Right ventricle myocardium superior (tissue), 1 donor: ENCODE results near the gene ITCH. TPM values are rescaled to one million over a fixed set of nuclear protein-coding genes. Genes with fewer than 3 reads are reported as not detected.
A peak's percentile ranks its signal among the peaks of the same experiment; 100 is the strongest.
"Not testable (repeated sequence)": the region's sequence is repeated elsewhere in the genome, so short reads cannot be mapped to it uniquely, and the experiment has no call there.

Experiments
- ATAC-seq: fragments of 200-7000 bp; cut with Tn5 transposase; one replicate; pipeline ENCODE4 v1.9.1; 2020; ENCODE audit warnings: mild to moderate bottlenecking; ENCODE audit not compliant: poor library complexity
- DNase-seq: peaks from one replicate; pipeline ENCODE4 v3.0.0-alpha.2; 2020
- intact Hi-C: fragments of 100-400 bp; cut with DNase I; formaldehyde crosslinking; loops from one replicate; pipeline ENCODE4 v1.11.2; 2022
- total RNA-seq: library from RNA; stranded (reverse); fragmentation: NEBNext Ultra II Directional; extraction: Animal tissue kit (Norgen Biotek cat#: 25700); gene quantifications from one replicate; pipeline ENCODE4 v1.2.1, GENCODE V29; 2021
- donor health status: DM: no; HTN: yes; CAD: no; lungs with severe emphysema.

Gene ITCH
- total RNA-seq, 1 donor from 2014 or later, result 39.9 TPM

DNA sequence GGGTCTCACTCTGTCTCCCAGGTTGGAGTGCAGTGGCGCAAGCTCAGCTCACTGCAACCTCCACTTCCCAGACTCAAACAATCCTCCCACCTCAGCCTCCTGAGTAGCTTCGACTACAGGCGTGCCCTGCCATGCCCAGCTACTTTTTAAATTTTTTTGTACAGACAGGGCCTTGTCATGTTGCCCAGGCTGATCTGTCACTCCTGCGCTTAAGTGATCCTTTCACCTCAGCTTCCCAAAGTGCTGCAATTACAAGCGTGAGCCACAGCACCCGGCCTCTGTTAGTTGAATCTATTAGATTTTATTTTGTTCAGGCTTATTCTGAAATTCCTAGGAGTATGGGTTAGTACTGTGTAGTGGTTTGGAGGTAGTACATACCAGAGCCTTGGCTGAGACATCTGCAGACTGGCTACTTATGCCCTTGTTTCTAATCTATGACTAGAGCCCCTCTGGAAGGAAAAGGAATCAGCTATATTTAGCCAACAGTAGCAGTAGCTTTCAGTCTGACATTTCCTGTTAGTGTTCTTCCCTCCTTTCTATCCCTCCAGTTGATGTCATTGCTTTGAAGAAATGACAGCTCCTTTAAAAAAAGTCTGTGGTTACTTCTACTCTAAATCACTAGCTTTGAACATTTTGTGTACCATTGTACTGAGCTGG lies 74.4 kb downstream of the ITCH start:
- intact Hi-C loops, result no loop called here
- no peak for DNase-seq

DNA sequence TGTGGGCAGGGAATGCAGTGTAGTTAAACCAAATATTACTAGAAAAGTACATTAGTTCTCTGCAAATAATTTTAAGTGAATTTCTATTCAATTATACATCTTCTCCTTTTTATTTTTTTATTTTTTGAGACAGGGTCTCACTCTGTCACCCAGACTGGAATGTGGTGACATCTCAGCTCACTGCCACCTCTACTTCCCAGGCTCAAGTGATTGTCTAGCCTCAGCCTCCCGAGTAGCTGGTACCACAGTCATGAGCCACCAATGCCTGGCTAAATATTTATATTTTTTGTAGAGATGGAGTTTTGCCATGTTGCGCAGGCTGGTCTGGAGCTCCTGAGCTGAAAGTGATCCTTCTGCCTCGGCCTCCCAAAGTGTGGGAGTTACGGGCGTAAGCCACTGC lies 76.1 kb downstream of the ITCH start:
- ATAC-seq (no peak), DNase-seq (no peak)
- intact Hi-C loops, result no loop called here

More for the DNA sequence above, 74.4 kb downstream of the ITCH start:
- peak; percentile 80 for ATAC-seq

DNA sequence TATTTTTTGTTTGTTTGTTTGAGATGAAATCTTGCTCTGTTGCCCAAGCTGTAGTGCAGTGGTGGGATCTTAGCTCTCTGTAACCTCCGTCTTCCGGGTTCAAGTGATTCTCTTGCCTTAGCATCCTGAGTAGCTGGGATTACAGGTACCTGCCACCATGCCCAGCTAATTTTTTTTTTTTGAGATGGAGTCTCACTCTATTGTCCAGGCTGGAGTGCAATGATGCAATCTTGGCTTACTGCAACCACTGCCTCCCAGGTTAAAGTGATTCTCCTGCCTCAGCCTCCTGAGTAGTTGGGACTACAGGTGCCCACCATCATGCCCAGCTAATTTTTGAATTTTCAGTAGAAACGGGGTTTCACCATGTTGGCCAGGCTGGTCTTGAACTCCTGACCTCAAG lies 78.3 kb downstream of the ITCH start:
- DNase-seq, ATAC-seq, intact Hi-C loops: not testable (repeated sequence)

DNA sequence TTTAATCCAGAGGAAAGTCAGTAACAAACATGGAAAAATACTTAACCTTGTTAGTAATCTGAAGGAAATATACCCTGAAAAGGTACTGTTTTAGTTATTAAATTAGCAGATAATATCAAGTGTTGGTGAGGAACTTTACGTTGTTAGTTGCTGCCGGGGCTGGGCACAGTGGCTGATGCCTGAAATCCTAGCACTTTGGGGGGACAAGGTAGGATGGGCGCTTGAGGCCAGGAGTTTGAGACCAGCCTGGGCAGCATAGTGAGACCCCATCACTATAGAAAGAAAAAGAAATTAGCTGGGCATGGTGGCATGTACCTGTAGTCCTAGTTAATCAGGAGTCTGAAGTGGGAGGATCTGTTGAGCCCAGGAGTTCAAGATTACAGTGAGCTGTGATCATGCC lies 80.5 kb downstream of the ITCH start:
- intact Hi-C loops, result no loop called here
- DNase-seq (no peak), ATAC-seq (no peak)

DNA sequence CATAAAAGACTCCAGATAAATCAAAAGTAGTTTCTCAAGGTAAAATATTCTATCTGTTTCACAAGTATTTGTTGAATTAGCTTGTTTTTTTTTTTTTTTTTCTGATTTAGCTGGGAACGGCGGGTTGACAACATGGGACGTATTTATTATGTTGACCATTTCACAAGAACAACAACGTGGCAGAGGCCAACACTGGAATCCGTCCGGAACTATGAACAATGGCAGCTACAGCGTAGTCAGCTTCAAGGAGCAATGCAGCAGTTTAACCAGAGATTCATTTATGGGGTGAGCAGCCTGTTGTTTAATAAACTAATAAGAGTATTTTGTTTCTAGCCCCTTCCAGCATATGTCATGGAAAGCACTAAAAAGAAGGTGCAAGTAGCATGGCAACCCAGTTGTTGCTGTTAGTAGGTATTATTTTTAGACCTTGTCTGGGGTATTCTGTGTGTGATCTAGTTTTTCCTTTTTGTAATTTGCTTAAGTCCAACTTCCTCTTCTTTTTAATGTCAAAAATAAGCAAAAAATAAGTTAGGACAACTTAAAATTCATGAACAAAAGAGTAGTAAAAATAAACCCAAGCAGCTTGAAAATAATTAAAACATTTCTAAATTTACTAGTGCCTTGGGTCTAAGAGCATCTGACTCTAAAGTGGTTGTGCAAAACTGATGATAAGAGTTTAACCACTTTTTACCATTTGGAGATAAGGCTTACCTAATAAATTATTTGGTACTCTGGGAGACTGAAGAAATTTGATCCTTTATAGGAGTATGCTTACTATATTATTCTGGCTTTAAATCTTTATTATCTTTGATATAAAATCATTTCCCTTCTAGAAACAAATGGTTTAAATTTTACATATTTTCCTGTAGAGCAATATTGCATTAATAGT lies 82.3 kb downstream of the ITCH start:
- intact Hi-C loops, result no loop called here
- ATAC-seq, result no peak

DNA sequence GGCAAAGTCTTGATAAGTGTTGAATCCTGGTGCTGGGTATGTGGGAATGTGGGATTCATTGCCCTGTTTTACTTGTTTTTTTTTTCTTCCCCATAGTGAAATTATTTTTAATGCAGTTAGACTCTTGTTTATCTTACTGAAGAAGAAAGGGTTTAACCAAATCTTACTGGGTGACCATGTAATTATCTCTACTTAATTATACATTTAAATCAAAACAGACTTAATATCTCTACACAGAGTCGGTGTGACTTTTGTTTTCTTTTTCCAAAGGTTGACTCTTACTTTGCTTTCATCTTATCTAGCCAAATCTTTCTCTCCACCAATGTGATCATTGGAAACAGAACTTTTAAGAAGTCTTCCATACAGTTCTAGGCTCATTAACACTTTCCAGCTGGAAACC lies 85.4 kb downstream of the ITCH start:
- ATAC-seq (no peak), DNase-seq (no peak)
- intact Hi-C loops, result no loop called here

More for the DNA sequence above, 82.3 kb downstream of the ITCH start:
- no peak for DNase-seq

DNA sequence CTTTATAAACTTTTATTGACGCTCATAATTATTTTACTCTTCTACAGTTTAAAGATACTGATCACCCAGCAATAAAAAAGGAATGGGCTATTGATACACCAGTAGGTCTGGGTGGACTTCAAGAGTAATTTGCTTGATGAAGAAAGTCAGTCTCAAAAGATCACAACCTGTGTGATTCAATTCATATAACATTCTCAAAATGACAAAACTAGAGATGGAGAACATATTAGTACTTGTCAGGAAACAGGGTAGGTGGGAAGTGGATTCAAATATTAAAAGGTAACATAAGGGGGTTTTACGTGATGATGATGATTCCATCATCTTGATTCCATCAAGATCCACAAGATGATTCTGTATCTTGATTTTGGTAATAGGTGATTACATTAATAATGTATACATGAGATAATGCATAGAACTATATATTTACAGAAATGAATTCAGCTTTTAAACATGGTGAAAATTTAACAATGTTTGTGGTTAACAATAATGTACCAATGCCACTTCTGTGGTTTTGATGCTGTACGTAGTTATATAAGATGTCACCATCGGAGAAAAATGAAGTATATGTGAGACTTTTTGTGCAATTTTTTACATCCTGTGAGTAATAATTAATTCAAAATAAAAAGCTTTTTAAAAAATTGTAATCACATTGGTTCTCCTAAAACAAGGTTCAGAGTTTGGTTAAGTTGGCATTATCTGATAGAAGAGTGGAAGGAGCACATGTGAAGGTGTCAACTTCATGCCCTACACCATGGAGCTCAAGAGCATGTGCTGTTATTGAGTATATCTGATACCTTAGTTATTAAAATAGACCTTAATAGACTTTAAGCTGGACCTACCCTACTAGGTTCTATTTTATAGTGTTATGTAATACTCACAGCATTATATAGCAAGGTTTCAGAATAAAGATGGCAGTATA lies 86.9 kb downstream of the ITCH start:
- ATAC-seq, result no peak
- no peak for DNase-seq
- intact Hi-C loops, result no loop called here

DNA sequence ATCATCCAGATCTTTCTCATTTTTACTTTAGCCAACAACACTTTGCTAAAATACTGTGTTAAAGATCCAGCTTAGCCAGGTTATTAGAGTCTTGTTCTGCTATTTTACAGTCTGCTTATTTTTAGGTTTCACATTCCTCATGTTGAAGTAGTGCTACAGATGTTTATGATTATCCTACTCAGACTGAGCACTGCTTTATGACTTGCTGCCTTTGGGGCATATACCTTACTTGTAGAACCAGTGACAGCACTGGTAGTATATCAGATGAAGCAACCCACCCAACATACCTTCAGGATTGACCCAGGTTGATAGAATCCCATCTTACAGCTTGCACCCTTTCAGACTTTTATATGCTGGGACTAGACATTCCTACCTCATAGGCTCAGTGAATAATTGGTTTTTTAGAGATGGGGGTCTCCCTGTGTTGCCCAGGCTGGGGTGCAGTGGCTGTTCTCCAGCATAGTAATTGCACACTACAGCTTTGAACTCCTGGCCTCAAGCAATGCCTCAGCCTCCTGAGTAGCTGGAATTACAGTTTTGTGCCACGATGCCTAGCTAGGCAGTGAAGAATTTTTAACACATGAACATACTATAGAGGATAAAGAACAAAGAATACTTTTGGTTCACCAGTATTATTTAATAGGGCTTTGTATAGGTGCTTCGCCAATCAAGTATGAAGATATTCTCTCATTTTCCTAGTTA lies 89.4 kb downstream of the ITCH start:
- DNase-seq (no peak), ATAC-seq (no peak)
- intact Hi-C loops, result no loop called here

DNA sequence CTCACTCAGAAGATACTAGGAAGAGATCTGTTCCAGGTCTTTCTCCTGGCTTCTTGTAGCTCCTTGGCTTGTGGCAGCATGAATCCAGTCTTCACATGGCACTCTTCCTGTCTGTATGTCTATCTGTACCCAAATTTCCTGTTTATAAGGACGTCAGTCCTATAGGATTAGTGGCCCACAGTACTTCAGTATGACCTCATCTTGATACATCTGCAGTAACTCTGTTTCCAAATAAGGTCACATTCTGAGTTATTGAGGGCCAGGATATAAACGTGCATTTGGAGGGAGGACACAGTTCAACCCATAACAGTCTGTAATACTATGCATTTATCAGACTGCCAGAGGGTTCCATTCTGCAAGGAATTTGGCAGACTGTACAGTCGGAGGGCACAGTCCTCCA lies 95.6 kb downstream of the ITCH start:
- intact Hi-C loops, result no loop called here
- ATAC-seq (no peak), DNase-seq (no peak)

DNA sequence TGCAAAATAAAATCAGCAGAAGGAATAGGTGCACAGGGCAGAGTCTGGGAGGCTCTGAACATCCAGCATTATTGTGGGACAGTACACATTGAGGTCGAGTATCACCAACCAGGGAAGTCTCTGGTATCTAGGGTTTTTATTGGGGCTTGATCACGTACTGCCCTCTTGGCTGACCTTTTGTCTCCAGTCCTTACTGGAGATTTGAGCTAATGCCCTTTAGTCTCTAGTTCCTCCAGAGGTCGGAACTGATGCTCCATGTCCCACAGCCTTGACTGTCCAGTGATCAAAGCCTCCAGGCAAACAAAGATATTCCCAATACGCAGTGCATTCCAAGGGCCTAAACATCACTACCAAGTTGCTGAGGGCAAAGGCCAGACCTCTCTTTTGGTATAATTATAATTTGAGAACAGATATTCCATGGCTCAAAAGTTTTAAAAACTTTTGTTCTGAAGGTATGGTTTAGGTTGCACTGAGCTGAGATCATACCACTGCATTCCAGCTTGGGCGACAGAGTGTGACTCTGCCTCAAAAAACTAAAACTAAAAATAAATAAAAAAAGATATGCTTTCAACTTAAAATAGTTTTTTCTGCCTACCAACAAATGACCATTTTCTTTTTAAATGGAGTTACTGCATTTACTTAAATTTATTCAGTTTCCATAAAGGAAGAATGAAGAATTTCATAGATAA lies 96.3 kb downstream of the ITCH start:
- ATAC-seq (no peak), DNase-seq (no peak)
- intact Hi-C loops, result no loop called here

DNA sequence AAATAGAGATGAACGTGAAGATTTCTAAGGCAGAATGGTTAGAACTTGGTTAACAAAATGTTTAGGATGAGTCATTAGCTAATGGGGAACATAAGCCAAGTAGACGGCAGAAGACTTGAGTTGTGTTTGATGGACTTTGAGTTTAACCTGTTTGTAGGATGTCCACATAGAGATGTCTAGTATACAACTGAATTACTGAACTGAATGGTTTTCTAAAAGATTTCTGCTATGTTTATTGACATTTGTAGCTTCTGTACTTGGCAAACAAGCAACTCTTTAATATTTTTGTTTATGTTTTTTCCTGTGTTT lies 98.7 kb downstream of the ITCH start:
- DNase-seq (no peak), ATAC-seq (no peak)
- intact Hi-C loops, result no loop called here

DNA sequence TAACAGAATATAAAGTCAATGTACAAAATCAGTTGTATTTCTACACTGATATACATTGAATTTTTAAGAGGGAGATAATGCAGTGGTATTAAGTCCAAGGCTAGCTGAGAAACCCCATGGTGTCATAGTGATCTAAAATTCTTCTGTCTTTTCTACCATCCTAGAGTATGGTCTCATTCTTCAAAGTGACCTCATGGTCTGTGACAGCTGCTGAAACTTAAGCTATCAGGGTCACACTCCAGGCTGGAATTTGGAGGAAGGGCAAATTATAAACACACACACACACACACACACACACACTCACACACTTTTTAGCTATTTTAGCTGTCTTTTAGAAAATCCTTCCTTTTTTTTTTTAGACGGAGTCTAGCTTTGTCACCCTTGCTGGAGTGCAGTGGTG lies 105.9 kb downstream of the ITCH start:
- intact Hi-C loops, result no loop called here
- ATAC-seq (no peak), DNase-seq (no peak)

DNA sequence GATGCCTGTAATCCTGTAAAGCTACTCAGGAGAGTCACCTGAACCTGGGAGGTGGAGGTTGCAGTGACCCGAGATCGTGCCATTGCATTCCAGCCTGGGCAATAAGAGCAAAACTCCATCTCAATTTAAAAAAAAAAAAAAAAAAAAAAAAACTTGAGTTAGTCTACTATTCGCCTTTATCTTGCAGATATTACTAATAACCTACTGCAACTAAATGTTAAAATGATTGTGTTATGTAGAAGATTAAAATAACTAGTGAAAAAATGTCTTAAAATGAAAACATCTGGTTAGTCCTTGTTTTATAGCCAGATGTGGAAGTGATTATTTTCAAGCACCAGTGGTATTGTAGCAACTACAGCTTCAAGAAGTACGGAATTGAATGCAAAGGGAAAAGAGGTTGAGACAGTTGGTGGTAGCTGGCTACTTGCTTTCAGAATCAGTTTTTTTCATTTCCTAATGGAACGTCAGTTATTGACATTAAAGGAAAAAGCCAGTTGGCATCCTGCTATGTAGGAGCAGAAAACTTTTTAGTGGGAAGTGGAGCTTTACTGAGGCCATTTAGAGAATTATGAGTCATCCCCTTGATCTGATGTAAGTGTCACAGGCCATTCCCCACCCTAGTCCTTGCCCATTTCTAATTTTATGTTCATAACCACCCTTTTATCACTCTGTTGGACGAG lies 109.3 kb downstream of the ITCH start:
- peak; percentile 40 for ATAC-seq
- no peak for DNase-seq
- intact Hi-C loops, result no loop called here

DNA sequence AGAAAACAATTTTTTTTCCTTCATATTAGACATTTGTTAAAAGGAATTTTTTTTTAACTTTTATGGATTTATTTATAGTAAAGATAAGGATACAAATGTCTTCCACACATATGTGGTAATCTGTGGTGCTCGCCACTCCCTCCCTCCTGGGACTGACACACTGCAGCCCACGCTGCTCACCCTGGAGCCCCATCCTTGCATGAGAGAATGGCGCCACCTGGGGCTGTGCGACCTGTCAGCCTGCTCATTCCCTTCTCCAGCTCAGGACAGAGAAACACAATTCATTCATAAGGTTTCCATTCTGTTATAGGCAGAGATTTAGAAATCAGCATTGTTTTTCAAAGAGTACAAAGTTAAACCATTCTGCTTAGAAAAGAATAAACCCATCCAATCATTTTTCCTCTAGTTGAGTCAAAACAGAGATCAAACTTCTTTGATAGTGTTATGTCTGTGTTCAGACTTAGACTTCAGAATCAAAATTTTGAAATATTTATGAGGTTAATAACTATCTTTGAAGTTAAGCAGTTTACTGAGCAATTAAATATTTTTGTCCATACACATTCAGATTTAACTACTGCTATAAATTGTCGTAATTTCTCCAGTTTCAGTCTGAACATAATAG lies 110.3 kb downstream of the ITCH start:
- ATAC-seq (peak; percentile 65), DNase-seq (peak; percentile 56)
- intact Hi-C loops, result no loop called here

DNA sequence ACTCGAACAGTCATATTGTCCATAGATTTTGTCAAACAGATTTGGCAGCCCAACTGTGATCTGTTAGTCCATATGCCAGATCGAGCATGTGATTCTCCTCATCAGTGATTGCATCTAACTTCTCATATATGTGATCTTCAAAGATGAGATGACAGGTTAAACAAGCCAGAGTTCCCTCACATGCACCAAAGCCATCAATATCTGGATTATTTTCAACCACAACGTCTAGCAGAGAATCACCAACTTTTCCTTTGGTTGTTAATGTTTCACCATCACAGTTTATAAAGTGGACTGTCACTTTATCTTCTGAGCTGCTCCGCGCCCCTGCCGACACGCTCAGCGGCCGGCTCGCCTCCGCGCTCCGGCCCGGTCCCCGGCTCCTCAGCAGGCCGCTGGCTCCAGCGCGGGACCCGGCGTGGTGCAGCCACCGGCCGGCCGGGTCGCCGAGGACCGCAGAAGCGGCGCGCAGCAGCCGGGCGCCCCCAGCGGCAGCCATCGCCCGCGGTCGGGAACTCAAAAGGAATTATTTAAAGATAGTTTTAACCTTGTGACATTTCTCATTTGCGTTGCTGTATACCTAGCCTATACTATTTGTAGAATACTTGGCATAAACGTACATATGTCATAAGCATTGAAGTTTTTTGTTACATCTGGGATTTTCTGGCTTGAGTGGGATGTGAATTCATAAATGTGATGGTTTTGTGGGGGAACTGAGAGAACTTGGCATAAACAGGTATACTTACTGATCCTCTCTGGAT lies 113.1 kb downstream of the ITCH start:
- peak; percentile 96 for ATAC-seq
- intact Hi-C loops, result no loop called here
- peak; percentile 70 for DNase-seq

DNA sequence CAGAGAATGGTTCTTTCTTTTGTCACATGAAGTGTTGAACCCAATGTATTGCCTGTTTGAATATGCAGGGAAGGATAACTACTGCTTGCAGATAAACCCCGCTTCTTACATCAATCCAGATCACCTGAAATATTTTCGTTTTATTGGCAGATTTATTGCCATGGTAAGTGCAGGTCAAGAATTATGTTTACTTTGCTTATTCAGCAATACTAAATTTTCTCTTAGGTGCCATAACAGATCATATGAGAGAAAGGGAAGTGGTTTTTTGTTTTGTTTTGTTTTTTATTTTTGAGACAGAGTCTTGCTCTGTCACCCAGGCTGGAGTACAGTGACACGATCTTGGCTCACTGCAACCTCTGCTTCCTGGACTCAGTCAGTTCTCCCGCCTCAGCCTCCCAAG lies 116.6 kb downstream of the ITCH start:
- DNase-seq, result no peak
- no peak for ATAC-seq
- intact Hi-C loops, result loop anchor here (10.0 kb wide), 1 partner anchor 165 kb away; no protein-coding TSS in a partner anchor
